ENCODE measurements around the gene RSPH1. TPM values are rescaled to one million over a fixed set of nuclear protein-coding genes. Genes with fewer than 3 reads are reported as not detected.
"Not testable (repeated sequence)": the region's sequence is repeated elsewhere in the genome, so short reads cannot be mapped to it uniquely, and the experiment has no call there.

Gene RSPH1
- total RNA-seq, 1 experiment from 2014 or later = 1.5 TPM

DNA sequence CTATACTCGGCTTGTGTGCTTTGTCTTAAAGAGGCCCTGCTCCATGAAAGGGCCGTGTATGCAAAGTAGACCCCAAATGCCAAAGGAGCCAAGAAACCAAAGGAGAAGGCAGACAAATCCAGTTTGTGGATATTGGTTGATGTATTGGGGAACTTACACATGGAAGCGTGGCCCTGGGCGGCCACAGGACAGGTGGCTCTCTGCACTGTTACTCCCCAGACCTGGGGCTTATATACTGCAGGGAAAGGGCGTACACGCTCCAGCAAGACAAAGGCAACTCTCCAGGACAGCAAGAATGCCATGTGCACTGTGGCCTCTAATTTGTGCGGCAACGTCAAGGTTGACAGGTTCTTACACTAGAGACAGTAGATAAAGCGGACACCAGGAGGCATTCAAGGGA, 24.8 kb downstream of the RSPH1 start:
- no TSS peak for BruUV-seq (replicated peaks)

DNA sequence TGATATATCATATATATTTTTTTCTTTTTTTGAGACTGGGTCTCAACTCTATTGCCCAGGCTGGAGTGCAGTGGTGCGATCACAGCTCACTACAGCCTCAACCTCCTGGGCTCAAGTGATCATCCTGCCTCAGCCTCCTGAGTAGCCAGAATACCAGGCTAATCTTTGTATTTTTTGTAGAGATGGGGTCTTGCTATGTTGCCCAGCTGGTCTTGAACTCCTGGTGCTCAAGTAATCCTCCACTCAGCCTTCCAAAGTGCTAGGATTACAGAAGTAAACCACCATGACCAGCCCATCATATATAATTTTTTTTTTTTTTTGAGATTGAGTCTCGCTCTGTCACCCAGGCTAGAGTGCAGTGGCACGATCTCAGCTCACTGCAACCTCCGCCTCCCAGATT, 26.3 kb downstream of the RSPH1 start:
- H3K9ac ChIP-seq (ENCODE audit: low read length); H3K4me2 ChIP-seq (ENCODE audit: low read length); POLR2A ChIA-PET; H3K36me3 ChIP-seq (ENCODE audit: control insufficient read depth in 1 of 2, insufficient read depth in 2 of 2, low read length in 2 of 2); H3K9me2 ChIP-seq (ENCODE audit: insufficient read depth); H3K9me3 ChIP-seq (ENCODE audit: control insufficient read depth in 1 of 2, insufficient read depth in 1 of 2, low read depth in 1 of 2, low read length in 2 of 2); H3K27me3 ChIP-seq (ENCODE audit: insufficient read depth, low read length); H3K79me2 ChIP-seq (ENCODE audit: insufficient read depth, low read length); H3K4me3 ChIP-seq (replicated peaks in 1 of 2; ENCODE audit: low read depth in 1 of 2, low read length in 2 of 2); DNase-seq (ENCODE audit: low read depth, low spot score); CTCF ChIA-PET; H4K20me1 ChIP-seq (ENCODE audit: insufficient read depth); H3K27ac ChIP-seq (ENCODE audit: low read depth, low read length); BruUV-seq (replicated peaks); RAD21 ChIA-PET (ENCODE audit: low non-redundant PET in 1 of 2, low total read pairs in 2 of 2, uncharacterized antibody in 2 of 2, unreplicated experiment in 2 of 2); intact Hi-C loops (cut with micrococcal nuclease); ATAC-seq; H2AFZ ChIP-seq (ENCODE audit: low read depth, low read length, poor library complexity, severe bottlenecking): not testable (repeated sequence)
- H3K4me1 ChIP-seq (ENCODE audit: control insufficient read depth in 1 of 2, insufficient read depth in 2 of 2, low read length in 2 of 2) = peaks cover 15 to 23% of the 10 kb centered on the region in 2 experiments

More for the DNA sequence above, 24.8 kb downstream of the RSPH1 start:
- H3K4me2 ChIP-seq (ENCODE audit: low read length) = no peak overlapping the region
- H3K4me1 ChIP-seq (ENCODE audit: control insufficient read depth in 1 of 2, insufficient read depth in 2 of 2, low read length in 2 of 2) = peaks cover 15 to 27% of the 10 kb centered on the region in 2 experiments
- no peaks in the 10 kb centered on the region for H4K20me1 ChIP-seq (ENCODE audit: insufficient read depth)
- no peaks in the 10 kb centered on the region for H3K27me3 ChIP-seq (ENCODE audit: insufficient read depth, low read length)
- H3K9ac ChIP-seq (ENCODE audit: low read length) = no peak overlapping the region
- ChIA-PET CTCF (no interaction called here), RAD21 (ENCODE audit: low non-redundant PET in 1 of 2, low total read pairs in 2 of 2, uncharacterized antibody in 2 of 2, unreplicated experiment in 2 of 2) (no interaction called here), POLR2A (no interaction called here)
- no peak for TF ChIP-seq CBX3 (IDR thresholded peaks at IDR 0.05; ENCODE audit: low read depth)
- no peak for TF ChIP-seq RAD21 (IDR thresholded peaks at IDR 0.05; ENCODE audit: low read depth)
- TF ChIP-seq EGR1 (IDR thresholded peaks at IDR 0.05; ENCODE audit: low read depth) = no peak
- no peak for TF ChIP-seq POLR2A (IDR thresholded peaks at IDR 0.05; ENCODE audit: borderline replicate concordance, extremely low read depth, insufficient read depth, insufficient read length)
- no peak for TF ChIP-seq SP1 (IDR thresholded peaks at IDR 0.05; ENCODE audit: low read depth)
- TF ChIP-seq EZH2phosphoT487 (IDR thresholded peaks at IDR 0.05; ENCODE audit: borderline replicate concordance) = no peak
- no peak for TF ChIP-seq TCF7L2 (IDR thresholded peaks at IDR 0.05; ENCODE audit: borderline replicate concordance, extremely low read depth, insufficient read depth, insufficient read length)
- no peak for TF ChIP-seq POLR2AphosphoS5 (IDR thresholded peaks at IDR 0.05; ENCODE audit: low read depth, low read length)
- H3K4me3 ChIP-seq (replicated peaks in 1 of 2; ENCODE audit: low read depth in 1 of 2, low read length in 2 of 2) = no peak overlapping the region
- H2AFZ ChIP-seq (ENCODE audit: low read depth, low read length, poor library complexity, severe bottlenecking) = no peak overlapping the region
- no peak overlapping the region for H3K27ac ChIP-seq (ENCODE audit: low read depth, low read length)
- DNase-seq (ENCODE audit: low read depth, low spot score) (no peak), ATAC-seq (no peak)
- no peaks in the 10 kb centered on the region for H3K79me2 ChIP-seq (ENCODE audit: insufficient read depth, low read length)
- H3K9me2 ChIP-seq (ENCODE audit: insufficient read depth) = no peaks in the 10 kb centered on the region
- no peaks in the 10 kb centered on the region for H3K9me3 ChIP-seq (ENCODE audit: control insufficient read depth in 1 of 2, insufficient read depth in 1 of 2, low read depth in 1 of 2, low read length in 2 of 2)
- no peaks in the 10 kb centered on the region for H3K36me3 ChIP-seq (ENCODE audit: control insufficient read depth in 1 of 2, insufficient read depth in 2 of 2, low read length in 2 of 2)
- intact Hi-C loops (cut with micrococcal nuclease) = no loop called here
